WTC11 (cell line): ENCODE results near the gene GAL3ST2.

ENCODE experiments used
- ETV6 ChIP-seq: sonication (generic); formaldehyde crosslinking; IDR thresholded peaks from 2 replicates; pipeline ENCODE4 v1.8.1; 2022; ENCODE audit warnings: mild to moderate bottlenecking, missing genetic modification reagents
- JUN ChIP-seq: sonication (generic); formaldehyde crosslinking; IDR thresholded peaks from 2 replicates; pipeline ENCODE4 v1.8.0; 2023; ENCODE audit warnings: mild to moderate bottlenecking, missing genetic modification reagents
- TF ChIP-seq, protein P1 (sequence below): fragments of 200-600 bp; IDR thresholded peaks from 2 replicates; pipeline ENCODE4 v1.8.0; 2022; ENCODE audit warnings: antibody characterized with exemption
- TF ChIP-seq, protein P2 (sequence below): sonication (generic); formaldehyde crosslinking; conservative IDR thresholded peaks from 2 replicates; pipeline ENCODE4 v1.8.1; 2022; ENCODE audit warnings: mild to moderate bottlenecking, missing genetic modification reagents

DNA sequence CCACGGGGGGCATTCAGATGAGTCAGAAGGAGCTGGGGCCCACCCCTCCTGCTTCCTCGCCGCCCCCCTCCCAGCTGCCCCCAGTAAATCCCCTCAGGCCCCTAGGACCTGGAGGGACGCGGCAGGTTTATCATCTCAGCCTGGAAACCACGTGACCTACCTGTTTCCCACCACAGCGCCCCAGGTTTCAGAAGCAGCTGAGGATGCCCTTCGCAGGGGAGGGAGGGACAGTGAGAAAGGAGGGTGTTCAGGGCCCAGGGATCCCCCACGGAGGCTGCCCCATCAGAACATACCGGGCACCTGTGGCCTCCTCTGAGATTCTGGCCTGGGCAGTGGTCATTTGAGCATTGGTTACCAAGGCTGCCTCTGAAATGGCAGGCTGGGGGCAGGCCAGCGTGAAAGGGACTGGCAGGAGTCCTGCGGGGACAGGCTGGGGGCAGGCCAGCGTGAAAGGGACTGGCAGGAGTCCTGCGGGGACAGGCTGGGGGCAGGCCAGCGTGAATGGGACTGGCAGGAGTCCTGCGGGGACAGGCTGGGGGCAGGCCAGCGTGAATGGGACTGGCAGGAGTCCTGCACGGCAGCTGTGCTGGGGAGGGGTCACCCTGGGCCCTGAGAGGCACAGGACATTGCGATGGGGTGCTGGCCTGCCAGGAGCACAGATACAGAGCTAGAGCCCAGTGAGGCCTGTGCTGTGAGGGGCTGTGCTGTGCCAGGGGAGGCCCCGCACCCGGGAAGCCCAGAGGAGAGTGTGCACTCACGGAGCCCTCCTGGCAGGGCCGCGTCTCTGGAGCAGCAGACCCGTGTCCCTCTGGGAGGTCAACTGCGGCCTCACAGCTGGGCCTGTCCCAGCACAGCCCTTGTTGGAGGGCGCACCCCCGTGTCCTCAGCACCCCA is 33.9 kb downstream of the GAL3ST2 start:
- no peak for TF ChIP-seq JUN (CRISPR knock-in tag)
- TF ChIP-seq, protein P1, sequence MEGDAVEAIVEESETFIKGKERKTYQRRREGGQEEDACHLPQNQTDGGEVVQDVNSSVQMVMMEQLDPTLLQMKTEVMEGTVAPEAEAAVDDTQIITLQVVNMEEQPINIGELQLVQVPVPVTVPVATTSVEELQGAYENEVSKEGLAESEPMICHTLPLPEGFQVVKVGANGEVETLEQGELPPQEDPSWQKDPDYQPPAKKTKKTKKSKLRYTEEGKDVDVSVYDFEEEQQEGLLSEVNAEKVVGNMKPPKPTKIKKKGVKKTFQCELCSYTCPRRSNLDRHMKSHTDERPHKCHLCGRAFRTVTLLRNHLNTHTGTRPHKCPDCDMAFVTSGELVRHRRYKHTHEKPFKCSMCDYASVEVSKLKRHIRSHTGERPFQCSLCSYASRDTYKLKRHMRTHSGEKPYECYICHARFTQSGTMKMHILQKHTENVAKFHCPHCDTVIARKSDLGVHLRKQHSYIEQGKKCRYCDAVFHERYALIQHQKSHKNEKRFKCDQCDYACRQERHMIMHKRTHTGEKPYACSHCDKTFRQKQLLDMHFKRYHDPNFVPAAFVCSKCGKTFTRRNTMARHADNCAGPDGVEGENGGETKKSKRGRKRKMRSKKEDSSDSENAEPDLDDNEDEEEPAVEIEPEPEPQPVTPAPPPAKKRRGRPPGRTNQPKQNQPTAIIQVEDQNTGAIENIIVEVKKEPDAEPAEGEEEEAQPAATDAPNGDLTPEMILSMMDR: no peak
- TF ChIP-seq, protein P2, sequence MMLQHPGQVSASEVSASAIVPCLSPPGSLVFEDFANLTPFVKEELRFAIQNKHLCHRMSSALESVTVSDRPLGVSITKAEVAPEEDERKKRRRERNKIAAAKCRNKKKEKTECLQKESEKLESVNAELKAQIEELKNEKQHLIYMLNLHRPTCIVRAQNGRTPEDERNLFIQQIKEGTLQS (CRISPR knock-in tag): no peak
- no peak for TF ChIP-seq ETV6 (CRISPR knock-in tag)
